Fibroblast of mammary gland (primary cell): ENCODE results near the gene PROM2.
"Not testable (repeated sequence)": the region's sequence is repeated elsewhere in the genome, so short reads cannot be mapped to it uniquely, and the experiment has no call there.

Experiments
- DNase-seq: peaks from one replicate; pipeline ENCODE4 v3.0.0-alpha.2; 2010; ENCODE audit warnings: low read depth
- H3K4me3 ChIP-seq: 2 replicates; pipeline ENCODE4 v1.5.1; 2011; ENCODE audit warnings: low read depth, mild to moderate bottlenecking, low read length, moderate library complexity; ENCODE audit not compliant: control insufficient read depth
- CTCF ChIP-seq: conservative IDR thresholded peaks from 2 replicates; pipeline ENCODE4 v1.5.1; 2011; ENCODE audit warnings: low read depth, low read length, inconsistent platforms; ENCODE audit not compliant: control insufficient read depth, insufficient read depth

PROM2 gene

GRCh38 chr2:95269036-95269680, 5.1 kb upstream of the PROM2 start:
- DNase-seq: no peak
- no peak overlapping the region for H3K4me3 ChIP-seq
- no peak for TF ChIP-seq CTCF

GRCh38 chr2:95269745-95270144, 4.5 kb upstream of the PROM2 start:
- not testable (repeated sequence) for H3K4me3 ChIP-seq, DNase-seq

- DNase-seq: no peak
- H3K4me3 ChIP-seq: no peak overlapping the region
- no peak for TF ChIP-seq CTCF
Measured at GRCh38 chr2:95270541-95271081, 3.6 kb upstream of the PROM2 start.

- no peak overlapping the region for H3K4me3 ChIP-seq
- no peak for DNase-seq
Measured at GRCh38 chr2:95271381-95271971, 2.8 kb upstream of the PROM2 start.

GRCh38 chr2:95272299-95272751, 1.9 kb upstream of the PROM2 start:
- no peak overlapping the region for H3K4me3 ChIP-seq
- no peak for DNase-seq
- no peak for TF ChIP-seq CTCF

More at GRCh38 chr2:95271381-95271971, 2.8 kb upstream of the PROM2 start:
- no peak for TF ChIP-seq CTCF

- H3K4me3 ChIP-seq: no peak overlapping the region
- no peak for DNase-seq
- TF ChIP-seq CTCF: no peak
Measured at GRCh38 chr2:95272781-95273180, 1.5 kb upstream of the PROM2 start.

GRCh38 chr2:95273566-95274290, 521 bp upstream of the PROM2 start:
- H3K4me3 ChIP-seq: no peak overlapping the region
- TF ChIP-seq CTCF: no peak
- DNase-seq: no peak
